Activated CD4-positive, alpha-beta T cell treated with anti-CD3 and anti-CD28 coated beads, Interleukin-2, amount 50 U/mL, for 24 hours (primary cell): Measurements from ENCODE around the gene DNAH12.
"Not testable (repeated sequence)": the region's sequence is repeated elsewhere in the genome, so short reads cannot be mapped to it uniquely, and the experiment has no call there.

Source experiments
- DNase-seq, 2 donors: peaks; one replicate each; pipeline ENCODE4 v3.0.0-alpha.2; 2020; ENCODE audit warnings: low read depth in 1 of 2, low spot score in 1 of 2

Gene DNAH12

GRCh38 chr3:57530071-57530608 lies 14.0 kb downstream of the DNAH12 start:
- DNase-seq: no peak

DNA sequence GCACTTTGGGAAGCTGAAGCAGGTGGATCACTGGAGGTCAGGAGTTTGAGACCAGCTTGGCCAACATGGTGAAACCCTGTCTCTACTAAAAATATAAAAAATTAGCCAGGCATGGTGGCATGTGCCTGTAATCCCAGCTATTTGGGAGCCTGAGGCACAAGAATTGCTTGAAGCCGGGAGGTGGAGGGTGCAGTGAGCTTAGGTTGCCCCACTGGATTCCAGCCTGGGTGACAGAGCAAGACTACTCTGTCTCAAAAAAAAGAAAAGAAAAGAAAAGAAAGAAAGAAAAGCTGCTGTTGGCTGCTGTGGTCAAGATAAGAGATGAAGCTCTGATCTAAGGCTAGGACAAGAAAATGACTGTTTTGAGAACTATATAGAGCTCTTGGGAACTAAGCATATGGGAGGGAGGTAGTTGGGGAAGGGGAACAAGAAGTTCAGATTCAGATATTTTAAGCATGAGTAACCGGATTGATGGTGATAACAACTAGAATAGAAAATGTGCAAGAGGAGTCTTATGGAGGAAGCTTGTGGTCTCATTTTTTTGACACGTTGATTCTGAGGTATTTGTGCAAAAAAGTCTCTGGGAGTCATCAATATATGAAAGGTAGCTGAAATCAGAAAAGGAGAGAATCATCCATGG lies 25.7 kb downstream of the DNAH12 start:
- no peak for DNase-seq

DNA sequence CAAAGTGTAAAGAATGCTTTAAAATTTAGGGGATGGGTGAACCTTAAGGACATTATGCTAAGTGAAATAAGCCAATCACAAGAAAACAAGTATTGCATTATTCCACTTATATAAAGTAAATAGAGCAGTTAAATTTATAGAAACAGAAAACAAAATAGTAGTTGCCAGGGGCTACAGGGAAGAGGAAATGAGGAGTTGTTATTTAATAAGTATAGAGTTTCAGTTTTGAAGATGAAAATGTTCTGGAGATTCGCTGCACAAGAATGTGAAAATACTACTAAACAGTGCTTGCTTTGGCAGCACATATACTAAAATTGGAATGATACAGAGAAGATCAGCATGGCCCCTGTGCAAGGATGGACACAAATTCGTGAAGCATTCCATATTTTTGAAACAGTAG lies 32.0 kb downstream of the DNAH12 start:
- no peak for DNase-seq

GRCh38 chr3:57505901-57506300 lies 38.2 kb downstream of the DNAH12 start:
- no peak for DNase-seq

- no peak for DNase-seq
These were observed 43.6 kb downstream of the DNAH12 start for GRCh38 chr3:57500506-57500905.

DNA sequence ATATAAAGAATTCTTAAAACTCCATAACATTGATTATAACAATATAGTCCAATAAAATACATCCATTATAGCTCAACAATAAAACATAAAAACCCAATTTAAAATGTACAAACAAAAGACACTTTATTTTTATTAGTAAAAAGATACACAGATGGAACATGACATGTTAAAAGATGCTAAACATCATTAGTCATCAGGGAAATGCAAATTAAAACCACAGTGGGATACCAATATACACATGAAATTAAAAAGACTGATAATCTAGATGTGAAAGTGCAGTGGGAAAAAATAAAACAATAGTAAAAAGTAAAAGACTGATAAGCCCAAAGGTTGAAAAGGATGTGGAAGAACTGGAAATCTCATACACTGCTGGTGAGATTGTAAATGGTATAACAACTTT lies 46.2 kb downstream of the DNAH12 start:
- DNase-seq: no peak

DNA sequence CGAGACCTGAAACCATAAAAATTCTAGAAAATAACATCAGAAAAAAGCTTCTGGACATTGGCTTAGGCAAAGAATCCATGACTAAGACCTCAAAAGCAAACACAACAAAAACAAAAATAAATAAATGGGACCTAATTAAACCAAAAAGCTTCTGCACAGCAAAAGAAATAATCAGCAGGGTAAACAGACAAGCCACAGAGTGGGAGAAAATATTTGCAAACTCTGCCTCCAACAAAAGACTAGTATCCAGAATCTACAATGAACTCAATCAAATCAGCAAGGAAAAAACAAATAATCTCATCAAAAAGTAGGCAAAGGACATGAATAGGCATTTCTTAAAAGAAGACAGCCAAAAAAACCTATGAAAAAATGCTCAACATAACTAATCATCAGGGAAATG lies 59.6 kb downstream of the DNAH12 start:
- DNase-seq: no peak

- DNase-seq: not testable (repeated sequence)
These were observed 67.0 kb downstream of the DNAH12 start for GRCh38 chr3:57477193-57477592.

DNA sequence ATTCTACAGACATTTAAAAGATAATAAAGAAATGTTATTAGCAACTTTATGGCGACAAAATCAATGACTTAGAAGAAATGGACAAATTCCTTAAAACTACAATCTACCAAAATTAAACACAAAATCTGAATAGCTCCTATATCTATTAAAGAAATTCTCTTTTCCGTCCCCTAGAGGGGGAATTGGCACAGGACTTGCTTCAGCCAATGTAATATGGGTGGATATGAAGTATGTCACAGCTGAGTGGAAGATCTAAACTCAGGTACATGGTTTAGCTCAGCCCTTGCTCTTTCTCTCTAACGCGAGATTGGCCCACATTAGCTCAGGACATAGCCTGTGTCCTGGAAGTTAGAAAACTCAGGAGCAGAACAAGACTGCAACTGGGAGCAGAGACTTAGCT lies 79.3 kb downstream of the DNAH12 start:
- no peak for DNase-seq

GRCh38 chr3:57464011-57464410 lies 80.1 kb downstream of the DNAH12 start:
- no peak for DNase-seq

DNA sequence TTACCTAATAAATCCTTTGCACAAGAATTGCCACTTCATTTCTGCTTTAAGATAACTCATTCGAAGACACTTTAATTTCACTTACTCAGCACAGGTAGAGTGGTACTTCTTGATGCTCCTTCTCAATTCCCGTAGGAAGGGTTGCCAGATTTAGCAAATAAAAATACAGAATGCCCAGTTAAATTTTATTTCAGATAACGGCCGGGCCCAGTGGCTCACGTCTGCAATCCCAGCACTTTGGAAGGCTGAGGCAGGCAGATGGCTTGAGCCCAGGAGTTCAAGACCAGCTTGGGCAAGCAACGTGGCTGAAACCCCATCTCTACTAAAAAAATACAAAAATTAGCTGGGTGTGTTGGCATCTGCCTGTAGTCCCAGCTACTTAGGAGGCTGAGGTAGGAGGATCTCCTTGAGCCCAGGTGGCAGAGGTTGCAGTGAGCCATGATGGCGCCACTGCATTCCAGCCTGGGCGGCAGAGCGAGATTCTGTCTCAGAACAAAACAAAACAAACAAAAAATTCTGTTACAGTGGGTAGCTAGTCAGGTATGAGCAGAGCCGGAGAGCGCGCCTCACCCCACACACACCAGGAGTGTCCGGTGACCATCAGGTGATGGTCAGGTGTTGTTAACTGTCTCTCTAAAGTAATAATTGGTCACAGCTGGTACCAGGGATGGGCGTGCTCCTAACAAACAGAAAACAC lies 92.8 kb downstream of the DNAH12 start:
- no peak for DNase-seq

DNA sequence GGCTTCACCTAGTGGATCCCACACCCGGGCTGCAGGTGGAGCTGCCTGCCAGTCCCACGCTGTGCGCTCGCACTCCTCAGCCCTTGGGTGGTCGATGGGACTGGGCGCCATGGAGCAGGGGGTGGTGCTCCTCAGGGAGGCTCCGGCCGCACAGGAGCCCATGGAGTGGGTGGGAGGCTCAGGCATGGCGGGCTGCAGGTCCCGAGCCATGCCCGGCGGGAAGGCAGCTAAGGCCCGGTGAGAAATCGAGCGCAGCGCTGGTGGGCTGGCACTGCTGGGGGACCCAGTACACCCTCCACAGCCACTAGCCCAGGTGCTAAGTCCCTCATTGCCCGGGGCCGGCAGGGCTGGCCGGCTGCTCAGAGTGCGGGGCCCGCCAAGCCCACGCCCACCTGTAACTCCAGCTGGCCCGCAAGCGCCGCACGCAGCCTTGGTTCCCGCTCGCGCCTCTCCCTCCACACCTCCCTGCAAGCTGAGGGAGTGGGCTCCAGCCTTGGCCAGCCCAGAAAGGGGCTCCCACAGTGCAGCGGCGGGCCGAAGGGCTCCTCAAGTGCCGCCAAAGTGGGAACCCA lies 94.8 kb downstream of the DNAH12 start:
- not testable (repeated sequence) for DNase-seq

DNA sequence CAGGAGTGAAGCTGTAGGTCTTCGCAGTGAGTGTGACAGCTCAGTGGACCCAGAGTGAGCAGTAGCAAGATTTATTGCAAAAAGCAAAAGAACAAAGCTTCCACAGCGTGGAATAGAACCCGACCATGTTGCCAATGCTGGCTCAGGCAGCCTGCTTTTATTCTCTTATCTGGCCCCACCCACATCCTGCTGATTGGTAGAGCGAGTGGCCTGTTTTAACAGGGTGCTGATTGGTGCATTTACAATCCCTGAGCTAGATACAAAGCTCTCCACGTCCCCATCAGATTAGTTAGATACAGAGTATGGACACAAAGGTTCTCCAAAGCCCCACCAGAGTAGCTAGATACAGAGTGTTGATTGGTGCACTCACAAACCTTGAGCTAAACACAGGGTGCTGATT lies 95.7 kb downstream of the DNAH12 start:
- not testable (repeated sequence) for DNase-seq

GRCh38 chr3:57446318-57446841 lies 97.8 kb downstream of the DNAH12 start:
- no peak for DNase-seq

DNA sequence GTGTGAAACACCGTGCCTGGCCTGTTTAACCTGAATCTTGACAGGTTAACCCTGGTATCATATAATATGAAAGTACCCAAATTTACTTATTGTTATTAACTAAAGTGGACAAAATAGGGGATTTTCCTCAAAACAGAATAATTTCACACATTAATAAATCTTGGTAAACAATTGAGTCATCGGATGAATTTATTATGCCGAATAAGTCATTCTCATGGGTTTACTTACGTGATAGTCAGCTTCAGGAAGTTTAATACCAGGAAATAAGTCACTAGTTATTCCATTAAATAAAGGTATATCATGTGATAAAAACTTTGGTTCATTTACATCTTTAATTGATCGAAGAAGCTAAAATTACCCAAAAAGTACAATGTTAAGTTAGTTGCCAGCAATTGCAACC lies 99.7 kb downstream of the DNAH12 start:
- no peak for DNase-seq

DNA sequence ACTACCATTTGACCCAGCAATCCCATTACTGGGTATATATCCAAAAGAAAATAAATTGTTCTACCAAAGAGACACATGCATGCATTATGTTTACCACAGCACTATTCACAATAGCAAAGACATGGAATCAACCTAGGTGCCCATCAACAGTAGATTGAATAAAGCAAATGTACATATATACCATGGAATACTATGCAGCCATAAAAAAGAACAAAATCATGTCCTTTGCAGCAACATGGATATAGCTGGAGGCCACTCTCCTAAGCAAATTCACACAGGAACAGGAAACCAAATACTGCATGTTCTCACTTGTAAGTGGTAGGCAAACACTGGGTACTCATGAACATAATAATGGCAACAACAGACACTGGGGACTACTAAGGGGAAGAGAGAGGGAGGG lies 104.0 kb downstream of the DNAH12 start:
- not testable (repeated sequence) for DNase-seq

DNA sequence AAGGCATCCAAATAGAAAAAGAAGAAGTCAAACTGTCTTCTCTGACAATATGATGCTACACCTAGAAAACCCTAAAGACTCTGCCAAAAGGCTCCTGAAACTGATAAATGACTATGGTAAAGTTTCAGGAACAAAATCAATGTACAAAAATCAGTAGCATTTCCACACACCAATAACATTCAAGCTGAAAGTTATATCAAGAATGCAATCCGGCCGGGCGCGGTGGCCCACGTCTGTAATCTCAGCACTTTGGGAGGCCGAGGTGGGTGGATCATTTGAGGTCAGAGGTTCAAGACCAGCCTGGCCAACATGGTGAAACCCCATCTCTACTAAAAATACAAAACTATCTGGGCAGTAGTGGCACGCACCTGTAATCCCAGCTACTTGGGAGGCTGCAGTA lies 105.7 kb downstream of the DNAH12 start:
- DNase-seq: not testable (repeated sequence)

DNA sequence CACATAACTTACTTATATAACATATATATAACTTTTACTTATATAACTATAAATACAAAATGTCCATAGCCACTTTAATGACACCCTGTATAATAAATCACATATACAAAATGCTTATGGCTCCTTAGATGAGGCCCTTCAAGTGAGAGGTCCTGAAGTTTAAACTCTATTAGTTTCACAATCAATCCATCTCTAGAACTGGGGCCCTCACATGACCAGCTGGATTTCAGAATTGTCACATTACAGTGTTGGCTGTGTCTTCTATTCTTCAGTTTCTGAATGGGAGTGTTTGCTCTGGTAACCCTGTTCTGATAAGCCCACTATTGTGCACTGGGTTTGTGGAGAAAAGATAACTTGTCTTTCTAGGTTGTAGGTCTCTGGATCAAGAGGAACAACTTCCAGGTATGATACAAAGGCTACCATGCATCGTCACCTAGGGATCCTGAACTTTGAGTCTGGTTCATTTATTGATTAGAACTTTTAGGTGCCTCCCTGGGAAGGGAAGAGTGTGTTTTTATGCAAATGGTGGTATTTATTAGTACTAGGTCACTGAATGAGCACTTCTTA lies 107.9 kb downstream of the DNAH12 start:
- DNase-seq: no peak

DNA sequence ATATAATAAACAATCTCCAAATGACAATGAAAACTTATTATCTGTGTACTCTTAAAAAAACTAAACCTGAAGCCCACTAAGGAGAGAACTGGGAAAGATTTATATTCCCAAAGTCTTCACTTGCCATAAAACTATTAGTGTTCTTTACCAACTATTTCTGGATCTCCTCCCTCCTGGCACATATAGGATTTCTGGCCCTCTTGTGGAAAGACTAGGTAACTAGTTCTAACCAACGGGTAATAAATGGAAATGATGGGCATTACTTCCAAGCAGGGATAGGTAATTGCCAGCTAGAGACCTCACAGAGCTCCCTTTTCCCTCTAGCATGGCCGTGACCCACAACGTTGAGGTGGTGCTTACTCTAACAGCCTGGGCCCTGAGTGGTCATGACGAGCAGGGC lies 110.1 kb downstream of the DNAH12 start:
- DNase-seq: no peak

- DNase-seq: no peak
These were observed 120.8 kb downstream of the DNAH12 start for GRCh38 chr3:57423335-57423734.

DNA sequence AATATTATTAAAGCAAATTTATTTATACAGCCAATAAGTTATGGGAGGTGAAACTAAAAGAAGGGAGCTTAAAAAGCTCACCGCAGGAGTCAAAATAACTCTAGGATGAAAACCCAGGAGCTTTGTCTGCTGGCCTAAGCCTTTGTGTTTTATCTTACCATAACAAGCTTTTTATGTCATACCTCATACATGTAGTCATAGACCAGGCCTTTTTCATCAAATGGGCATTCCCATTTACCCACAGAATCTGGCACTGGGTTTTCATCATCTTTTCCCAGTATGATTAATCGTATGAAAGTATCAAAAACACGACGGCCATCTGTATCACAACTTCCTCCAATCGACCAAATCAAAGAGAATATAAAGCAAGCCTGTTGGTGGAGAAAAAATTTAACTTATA lies 122.8 kb downstream of the DNAH12 start:
- DNase-seq: no peak

- DNase-seq: no peak
These were observed 124.1 kb downstream of the DNAH12 start for GRCh38 chr3:57420001-57420400.
